Gastroesophageal sphincter (tissue), 3 donors: ENCODE results near the gene L2HGDH.

Experiments
- POLR2AphosphoS5 ChIP-seq: sonication (generic); formaldehyde crosslinking; IDR thresholded peaks from one replicate; pipeline ENCODE4 v1.6.1; 2017; ENCODE audit warnings: antibody characterized with exemption
- TF ChIP-seq, protein P1 (sequence below), 4 experiments: fragments of 200-600 bp in 2 of 4; fragments of 450-650 bp in 2 of 4; sonication (generic) in 1 of 4; IDR thresholded peaks; one replicate each; pipeline ENCODE4 v1.5.1; 2017 to 2019; ENCODE audit warnings: antibody characterized with exemption in 4 of 4, mild to moderate bottlenecking in 2 of 4, moderate library complexity in 2 of 4

GRCh38 chr14:50335989-50336824 is 24.2 kb upstream of the L2HGDH start:
- TF ChIP-seq, protein P1, sequence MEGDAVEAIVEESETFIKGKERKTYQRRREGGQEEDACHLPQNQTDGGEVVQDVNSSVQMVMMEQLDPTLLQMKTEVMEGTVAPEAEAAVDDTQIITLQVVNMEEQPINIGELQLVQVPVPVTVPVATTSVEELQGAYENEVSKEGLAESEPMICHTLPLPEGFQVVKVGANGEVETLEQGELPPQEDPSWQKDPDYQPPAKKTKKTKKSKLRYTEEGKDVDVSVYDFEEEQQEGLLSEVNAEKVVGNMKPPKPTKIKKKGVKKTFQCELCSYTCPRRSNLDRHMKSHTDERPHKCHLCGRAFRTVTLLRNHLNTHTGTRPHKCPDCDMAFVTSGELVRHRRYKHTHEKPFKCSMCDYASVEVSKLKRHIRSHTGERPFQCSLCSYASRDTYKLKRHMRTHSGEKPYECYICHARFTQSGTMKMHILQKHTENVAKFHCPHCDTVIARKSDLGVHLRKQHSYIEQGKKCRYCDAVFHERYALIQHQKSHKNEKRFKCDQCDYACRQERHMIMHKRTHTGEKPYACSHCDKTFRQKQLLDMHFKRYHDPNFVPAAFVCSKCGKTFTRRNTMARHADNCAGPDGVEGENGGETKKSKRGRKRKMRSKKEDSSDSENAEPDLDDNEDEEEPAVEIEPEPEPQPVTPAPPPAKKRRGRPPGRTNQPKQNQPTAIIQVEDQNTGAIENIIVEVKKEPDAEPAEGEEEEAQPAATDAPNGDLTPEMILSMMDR (IDR thresholded peaks at IDR 0.05): no peak
- TF ChIP-seq POLR2AphosphoS5: no peak
